Measurements from ENCODE around the gene SLC1A2.

Gene SLC1A2

GRCh38 chr11:35270342-35270741, 149.0 kb downstream of the SLC1A2 start:
- no peak for TF ChIP-seq CTCF (IDR thresholded peaks at IDR 0.05)

GRCh38 chr11:35267504-35267903, 151.9 kb downstream of the SLC1A2 start:
- no peak for TF ChIP-seq CTCF (IDR thresholded peaks at IDR 0.05)

GRCh38 chr11:35265755-35266454, 153.5 kb downstream of the SLC1A2 start:
- TF ChIP-seq CTCF (IDR thresholded peaks at IDR 0.05), result no peak

- no peak for TF ChIP-seq CTCF (IDR thresholded peaks at IDR 0.05)
These were observed 156.6 kb downstream of the SLC1A2 start for GRCh38 chr11:35262735-35263134.

GRCh38 chr11:35262056-35262455, 157.3 kb downstream of the SLC1A2 start:
- no peak for TF ChIP-seq CTCF (IDR thresholded peaks at IDR 0.05)

- no peak for TF ChIP-seq CTCF (IDR thresholded peaks at IDR 0.05)
These were observed 158.2 kb downstream of the SLC1A2 start for GRCh38 chr11:35261197-35261596.

GRCh38 chr11:35260342-35260985, 158.9 kb downstream of the SLC1A2 start:
- no peak for TF ChIP-seq CTCF (IDR thresholded peaks at IDR 0.05)

All from LNCAP (cell line).